Activated effector memory CD4-positive, alpha-beta T cell treated with anti-CD3 and anti-CD28 coated beads, Interleukin-2, amount 50 U/mL, for 16 hours (primary cell): Measurements from ENCODE around the gene XPNPEP1.
"Not testable (repeated sequence)": the region's sequence is repeated elsewhere in the genome, so short reads cannot be mapped to it uniquely, and the experiment has no call there.

Experiments
- DNase-seq: peaks from one replicate; pipeline ENCODE4 v3.0.0-alpha.2; 2020

XPNPEP1 gene

GRCh38 chr10:109922358-109922975, 844 bp downstream of the XPNPEP1 start:
- no peak for DNase-seq

GRCh38 chr10:109920016-109920415, 3.3 kb downstream of the XPNPEP1 start:
- DNase-seq, result no peak

- DNase-seq, result no peak
Observed at GRCh38 chr10:109919220-109919619, 4.1 kb downstream of the XPNPEP1 start.

- not testable (repeated sequence) for DNase-seq
Observed at GRCh38 chr10:109918707-109919106, 4.6 kb downstream of the XPNPEP1 start.

GRCh38 chr10:109915566-109915965, 7.7 kb downstream of the XPNPEP1 start:
- DNase-seq, result no peak

- no peak for DNase-seq
Observed at GRCh38 chr10:109914966-109915365, 8.3 kb downstream of the XPNPEP1 start.

- no peak for DNase-seq
Observed at GRCh38 chr10:109913306-109913892, 9.9 kb downstream of the XPNPEP1 start.

GRCh38 chr10:109912335-109913281, 10.7 kb downstream of the XPNPEP1 start:
- DNase-seq, result no peak

- DNase-seq, result no peak
Observed at GRCh38 chr10:109911903-109912302, 11.4 kb downstream of the XPNPEP1 start.

- DNase-seq, result no peak
Observed at GRCh38 chr10:109906316-109906715, 17.0 kb downstream of the XPNPEP1 start.

- DNase-seq, result no peak
Observed at GRCh38 chr10:109904397-109904796, 18.9 kb downstream of the XPNPEP1 start.

- no peak for DNase-seq
Observed at GRCh38 chr10:109902992-109903947, 20.0 kb downstream of the XPNPEP1 start.

- DNase-seq, result no peak
Observed at GRCh38 chr10:109899356-109900331, 23.7 kb downstream of the XPNPEP1 start.

- DNase-seq, result no peak
Observed at GRCh38 chr10:109898666-109899355, 24.5 kb downstream of the XPNPEP1 start.

- no peak for DNase-seq
Observed at GRCh38 chr10:109898007-109898406, 25.3 kb downstream of the XPNPEP1 start.

GRCh38 chr10:109895848-109896247, 27.5 kb downstream of the XPNPEP1 start:
- no peak for DNase-seq

- DNase-seq, result no peak
Observed at GRCh38 chr10:109895095-109895818, 28.1 kb downstream of the XPNPEP1 start.

- no peak for DNase-seq
Observed at GRCh38 chr10:109894516-109894915, 28.8 kb downstream of the XPNPEP1 start.

GRCh38 chr10:109893386-109893785, 29.9 kb downstream of the XPNPEP1 start:
- DNase-seq, result no peak

GRCh38 chr10:109892931-109893330, 30.4 kb downstream of the XPNPEP1 start:
- DNase-seq, result no peak
